T-helper 1 cell treated with Interleukin-12 subunit alpha and Interleukin-12 subunit beta and Interleukin-4 antibody, amounts not matched to agents 30 μg/mL and 1 μg/mL, for 36 hours (primary cell): ENCODE measurements around the gene SNCA.

ENCODE experiments used
- H3K27ac Mint-ChIP-seq: one replicate; pipeline ENCODE4 v1.8.0; 2021; ENCODE audit warnings: mild to moderate bottlenecking, mixed read lengths
- H3K27me3 Mint-ChIP-seq: one replicate; pipeline ENCODE4 v1.8.0; 2021; ENCODE audit warnings: low read depth, mixed read lengths
- H3K36me3 Mint-ChIP-seq: one replicate; pipeline ENCODE4 v1.8.0; 2021; ENCODE audit warnings: low read depth, mixed read lengths
- H3K4me1 Mint-ChIP-seq: one replicate; pipeline ENCODE4 v1.8.0; 2021; ENCODE audit warnings: low read depth, mixed read lengths
- H3K4me3 Mint-ChIP-seq: one replicate; pipeline ENCODE4 v1.8.0; 2021; ENCODE audit warnings: mild to moderate bottlenecking, moderate library complexity, mixed read lengths
- H3K9me3 Mint-ChIP-seq: one replicate; pipeline ENCODE4 v1.8.0; 2021; ENCODE audit warnings: mixed read lengths

The SNCA gene

GRCh38 chr4:89722517-89722916 is 114.4 kb downstream of the SNCA start:
- Mint-ChIP-seq H3K9me3 (no peaks in the 10 kb centered on the region), H3K4me1 (no peaks in the 10 kb centered on the region), H3K4me3 (no peak overlapping the region), H3K36me3 (no peaks in the 10 kb centered on the region), H3K27me3 (no peaks in the 10 kb centered on the region), H3K27ac (no peak overlapping the region)

DNA sequence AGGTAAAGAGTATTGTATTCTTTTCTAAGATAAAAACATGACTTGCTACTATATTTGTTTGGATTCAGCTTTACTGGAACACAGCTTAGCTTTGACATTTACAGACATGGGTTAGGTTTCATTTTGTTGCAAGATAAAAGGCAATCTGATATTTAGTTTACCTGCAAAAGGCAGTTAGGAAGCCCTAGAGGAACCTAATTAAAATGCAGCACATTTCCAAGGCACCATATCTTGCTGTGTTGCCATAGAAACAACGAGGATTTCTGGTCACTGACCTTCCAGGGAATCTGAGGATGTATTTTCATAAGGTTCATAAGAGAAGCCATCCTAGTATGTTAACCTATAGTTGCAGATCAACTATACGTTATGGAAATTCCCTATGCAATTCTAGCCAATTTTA is 116.0 kb downstream of the SNCA start:
- Mint-ChIP-seq H3K4me1 (no peaks in the 10 kb centered on the region), H3K9me3 (no peaks in the 10 kb centered on the region), H3K36me3 (no peaks in the 10 kb centered on the region), H3K4me3 (no peak overlapping the region), H3K27me3 (no peaks in the 10 kb centered on the region), H3K27ac (no peak overlapping the region)

- Mint-ChIP-seq H3K4me3 (no peak overlapping the region), H3K9me3 (no peaks in the 10 kb centered on the region), H3K27ac (no peak overlapping the region), H3K4me1 (no peaks in the 10 kb centered on the region), H3K36me3 (no peaks in the 10 kb centered on the region), H3K27me3 (no peaks in the 10 kb centered on the region)
Measured at GRCh38 chr4:89719536-89720090, 117.3 kb downstream of the SNCA start.

- no peak overlapping the region for H3K27ac Mint-ChIP-seq
- H3K4me1 Mint-ChIP-seq, result no peaks in the 10 kb centered on the region
Measured at GRCh38 chr4:89716893-89717292, 120.1 kb downstream of the SNCA start.

DNA sequence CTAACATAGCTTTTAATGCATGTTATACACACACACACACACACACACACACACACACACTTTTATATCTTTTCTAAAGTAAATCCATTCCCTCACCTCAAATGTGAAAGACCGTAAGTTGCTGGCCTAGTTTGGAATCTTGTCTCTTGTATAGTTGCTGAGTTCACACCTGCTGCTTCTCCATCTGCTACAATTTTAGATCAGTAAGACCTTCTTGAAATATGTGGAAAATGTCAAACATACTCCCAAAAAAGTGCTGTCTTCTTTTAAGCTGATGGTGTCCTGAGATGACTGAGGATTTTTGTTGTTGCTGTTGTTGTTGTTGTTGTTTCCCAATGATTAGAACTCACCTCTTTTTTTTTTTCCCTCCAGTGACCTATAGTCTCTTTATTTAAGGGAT is 121.3 kb downstream of the SNCA start:
- Mint-ChIP-seq H3K9me3 (no peaks in the 10 kb centered on the region), H3K4me1 (no peaks in the 10 kb centered on the region), H3K27ac (no peak overlapping the region), H3K4me3 (no peak overlapping the region), H3K27me3 (no peaks in the 10 kb centered on the region), H3K36me3 (no peaks in the 10 kb centered on the region)

More at GRCh38 chr4:89716893-89717292, 120.1 kb downstream of the SNCA start:
- Mint-ChIP-seq H3K9me3 (no peaks in the 10 kb centered on the region), H3K27me3 (no peaks in the 10 kb centered on the region), H3K4me3 (no peak overlapping the region), H3K36me3 (no peaks in the 10 kb centered on the region)

DNA sequence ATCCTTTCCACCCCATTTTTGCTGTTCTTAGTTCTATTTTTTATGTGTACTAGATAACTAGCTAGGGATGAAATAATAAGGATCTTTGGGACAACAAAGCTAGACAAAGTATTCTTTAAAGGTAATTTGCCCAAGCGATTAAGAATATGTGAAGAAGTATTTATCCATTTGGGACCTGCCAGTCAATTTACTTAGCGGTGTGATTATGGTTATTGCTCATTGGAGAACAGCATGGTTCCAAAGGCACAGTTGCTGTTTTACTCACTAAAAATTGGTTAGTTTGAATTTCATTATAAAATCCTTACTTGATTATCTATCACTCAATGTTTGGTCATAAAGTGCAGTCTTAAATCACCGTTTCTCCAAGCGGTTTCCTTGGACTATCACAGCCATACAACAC is 124.1 kb downstream of the SNCA start:
- Mint-ChIP-seq H3K36me3 (no peaks in the 10 kb centered on the region), H3K4me1 (no peaks in the 10 kb centered on the region), H3K9me3 (no peaks in the 10 kb centered on the region), H3K27ac (no peak overlapping the region), H3K27me3 (no peaks in the 10 kb centered on the region), H3K4me3 (no peak overlapping the region)

DNA sequence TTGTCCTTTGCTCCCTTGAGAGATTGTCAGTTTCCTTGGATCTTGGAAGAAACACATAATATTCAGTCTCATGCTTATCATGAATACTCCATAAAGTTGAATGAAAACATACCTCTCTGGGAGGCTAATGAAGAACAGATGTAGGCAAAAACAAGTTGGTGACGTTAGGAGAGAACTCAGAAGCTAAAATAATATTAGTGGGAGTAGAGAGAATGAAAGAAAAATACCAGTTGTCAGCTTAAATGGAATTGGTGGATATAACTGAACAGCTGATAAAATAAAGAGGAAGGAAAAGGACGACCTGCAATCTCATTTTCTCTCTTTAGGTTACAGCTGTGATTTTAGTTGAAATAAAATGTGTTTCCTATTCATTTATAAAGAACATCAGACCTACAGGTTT is 124.8 kb downstream of the SNCA start:
- no peaks in the 10 kb centered on the region for H3K27me3 Mint-ChIP-seq
- no peaks in the 10 kb centered on the region for H3K9me3 Mint-ChIP-seq
- no peak overlapping the region for H3K4me3 Mint-ChIP-seq
- H3K27ac Mint-ChIP-seq, result no peak overlapping the region
- no peaks in the 10 kb centered on the region for H3K36me3 Mint-ChIP-seq
- H3K4me1 Mint-ChIP-seq, result no peaks in the 10 kb centered on the region

- H3K36me3 Mint-ChIP-seq, result no peaks in the 10 kb centered on the region
- no peak overlapping the region for H3K27ac Mint-ChIP-seq
- H3K9me3 Mint-ChIP-seq, result no peaks in the 10 kb centered on the region
- no peak overlapping the region for H3K4me3 Mint-ChIP-seq
- H3K27me3 Mint-ChIP-seq, result no peaks in the 10 kb centered on the region
- no peaks in the 10 kb centered on the region for H3K4me1 Mint-ChIP-seq
Measured at GRCh38 chr4:89708903-89709421, 128.0 kb downstream of the SNCA start.

GRCh38 chr4:89707467-89707866 is 129.5 kb downstream of the SNCA start:
- no peaks in the 10 kb centered on the region for H3K9me3 Mint-ChIP-seq
- H3K4me3 Mint-ChIP-seq, result no peak overlapping the region
- H3K4me1 Mint-ChIP-seq, result no peaks in the 10 kb centered on the region
- no peaks in the 10 kb centered on the region for H3K27me3 Mint-ChIP-seq
- no peaks in the 10 kb centered on the region for H3K36me3 Mint-ChIP-seq
- no peak overlapping the region for H3K27ac Mint-ChIP-seq

- Mint-ChIP-seq H3K4me1 (no peaks in the 10 kb centered on the region), H3K27ac (no peak overlapping the region)
Measured at GRCh38 chr4:89704651-89705395, 132.1 kb downstream of the SNCA start.

GRCh38 chr4:89703829-89704590 is 133.0 kb downstream of the SNCA start:
- Mint-ChIP-seq H3K9me3 (no peaks in the 10 kb centered on the region), H3K27ac (no peak overlapping the region), H3K27me3 (peaks cover 8% of the 10 kb centered on the region), H3K4me3 (no peak overlapping the region), H3K4me1 (no peaks in the 10 kb centered on the region), H3K36me3 (no peaks in the 10 kb centered on the region)

More at GRCh38 chr4:89704651-89705395, 132.1 kb downstream of the SNCA start:
- H3K27me3 Mint-ChIP-seq, result peaks cover 4% of the 10 kb centered on the region
- no peaks in the 10 kb centered on the region for H3K36me3 Mint-ChIP-seq
- no peak overlapping the region for H3K4me3 Mint-ChIP-seq
- no peaks in the 10 kb centered on the region for H3K9me3 Mint-ChIP-seq

- H3K4me3 Mint-ChIP-seq, result no peak overlapping the region
- H3K9me3 Mint-ChIP-seq, result no peaks in the 10 kb centered on the region
- no peaks in the 10 kb centered on the region for H3K4me1 Mint-ChIP-seq
- H3K36me3 Mint-ChIP-seq, result no peaks in the 10 kb centered on the region
- H3K27me3 Mint-ChIP-seq, result peaks cover 8% of the 10 kb centered on the region
- no peak overlapping the region for H3K27ac Mint-ChIP-seq
Measured at GRCh38 chr4:89700766-89701423, 136.1 kb downstream of the SNCA start.

DNA sequence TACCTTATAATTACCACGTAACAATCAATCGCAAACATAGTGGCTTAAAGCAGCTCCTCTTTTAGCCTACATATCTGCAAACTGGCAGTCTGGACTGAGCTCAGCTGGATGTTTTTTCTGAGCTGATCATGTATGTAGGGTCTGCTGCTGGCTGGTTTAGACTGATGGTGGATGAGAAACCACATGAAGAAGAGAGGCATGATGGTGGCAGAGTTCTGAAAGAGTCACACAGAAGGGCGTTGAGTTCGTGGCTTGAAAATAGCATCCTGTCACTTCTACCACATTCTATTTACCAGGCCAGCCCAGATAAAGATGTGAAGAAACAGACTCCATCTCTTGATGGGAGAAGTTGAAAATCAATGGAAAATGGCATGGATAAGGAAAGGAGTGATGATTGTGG is 151.3 kb downstream of the SNCA start:
- H3K9me3 Mint-ChIP-seq, result peaks cover 3% of the 10 kb centered on the region
- no peaks in the 10 kb centered on the region for H3K36me3 Mint-ChIP-seq
- no peak overlapping the region for H3K4me3 Mint-ChIP-seq
- H3K27me3 Mint-ChIP-seq, result peaks cover 13% of the 10 kb centered on the region
- H3K4me1 Mint-ChIP-seq, result no peaks in the 10 kb centered on the region
- H3K27ac Mint-ChIP-seq, result no peak overlapping the region

GRCh38 chr4:89685277-89685676 is 151.7 kb downstream of the SNCA start:
- Mint-ChIP-seq H3K4me1 (no peaks in the 10 kb centered on the region), H3K27ac (no peak overlapping the region), H3K27me3 (peaks cover 13% of the 10 kb centered on the region)

More at GRCh38 chr4:89685277-89685676, 151.7 kb downstream of the SNCA start:
- Mint-ChIP-seq H3K4me3 (no peak overlapping the region), H3K9me3 (peaks cover 3% of the 10 kb centered on the region), H3K36me3 (no peaks in the 10 kb centered on the region)
